ENCODE data around the gene UBTD2.

Gene UBTD2

GRCh38 chr5:172223901-172224873 lies 59.4 kb downstream of the UBTD2 start (continued):
- TF ChIP-seq KLF17 (tag by site-specific recombination; IDR thresholded peaks at IDR 0.05) (no peak), ZNF473 (tag by site-specific recombination; IDR thresholded peaks at IDR 0.05) (no peak), RBAK (tag by site-specific recombination; IDR thresholded peaks at IDR 0.05) (no peak), ZNF549 (tag by site-specific recombination; IDR thresholded peaks at IDR 0.05) (no peak), ZXDB (tag by site-specific recombination; IDR thresholded peaks at IDR 0.05) (no peak), ZIC2 (tag by site-specific recombination; IDR thresholded peaks at IDR 0.05) (no peak), ZNF248 (tag by site-specific recombination; IDR thresholded peaks at IDR 0.05) (no peak), ZNF433 (tag by site-specific recombination; IDR thresholded peaks at IDR 0.05; ENCODE audit: low read depth) (no peak)

- CTCF ChIA-PET = no interaction called here
Measured at GRCh38 chr5:172219296-172219695, 64.3 kb downstream of the UBTD2 start.

More at GRCh38 chr5:172219296-172219695, 64.3 kb downstream of the UBTD2 start:
- Histone ChIP-seq H3K27ac (ENCODE audit: extremely low read depth, low read depth, low read length) (no peak overlapping the region), H3K36me3 (ENCODE audit: control insufficient read depth in 2 of 2, insufficient read depth in 1 of 2, low read length in 2 of 2) (peaks cover 21 to 41% of the 10 kb centered on the region in 2 experiments), H3K4me1 (ENCODE audit: control insufficient read depth, insufficient read depth, low read length) (no peaks in the 10 kb centered on the region), H3K4me3 (ENCODE audit: low read depth, low read length) (no peak overlapping the region), H3K9me3 (ENCODE audit: control insufficient read depth, insufficient read depth, low read depth, low read length) (no peaks in the 10 kb centered on the region)
- POLR2A ChIA-PET = no interaction called here
- TF ChIP-seq ZNF138 (tag by site-specific recombination; IDR thresholded peaks at IDR 0.05; ENCODE audit: borderline replicate concordance) (no peak), AEBP2 (tag by site-specific recombination; IDR thresholded peaks at IDR 0.05; ENCODE audit: borderline replicate concordance) (no peak), ZBTB11 (tag by site-specific recombination; conservative IDR thresholded peaks at IDR 0.05; ENCODE audit: low read depth) (no peak), ZNF354C (tag by site-specific recombination; IDR thresholded peaks at IDR 0.05; ENCODE audit: borderline replicate concordance, low read depth) (no peak), ZNF785 (tag by site-specific recombination; IDR thresholded peaks at IDR 0.05) (no peak), ZFP3 (tag by site-specific recombination; IDR thresholded peaks at IDR 0.05; ENCODE audit: low read depth) (no peak), ZNF350 (tag by site-specific recombination; IDR thresholded peaks at IDR 0.05) (no peak), ZNF529 (tag by site-specific recombination; IDR thresholded peaks at IDR 0.05; ENCODE audit: insufficient replicate concordance) (no peak), ZNF248 (tag by site-specific recombination; IDR thresholded peaks at IDR 0.05) (no peak), ZNF266 (tag by site-specific recombination; IDR thresholded peaks at IDR 0.05; ENCODE audit: low read depth) (no peak), ZNF423 (tag by site-specific recombination; IDR thresholded peaks at IDR 0.05) (no peak), ZNF132 (tag by site-specific recombination; IDR thresholded peaks at IDR 0.05; ENCODE audit: borderline replicate concordance) (no peak), ZBTB44 (tag by site-specific recombination; IDR thresholded peaks at IDR 0.05) (no peak), SP2 (tag by site-specific recombination; IDR thresholded peaks at IDR 0.05) (no peak), ZNF596 (tag by site-specific recombination; IDR thresholded peaks at IDR 0.05) (no peak), ZNF169 (tag by site-specific recombination; IDR thresholded peaks at IDR 0.05) (no peak), KLF17 (tag by site-specific recombination; IDR thresholded peaks at IDR 0.05) (no peak), ZNF16 (tag by site-specific recombination; IDR thresholded peaks at IDR 0.05; ENCODE audit: low read depth) (no peak)
